ENCODE results near the gene TARP. TPM values are rescaled to one million over a fixed set of nuclear protein-coding genes. Genes with fewer than 3 reads are reported as not detected.

TARP gene

DNA sequence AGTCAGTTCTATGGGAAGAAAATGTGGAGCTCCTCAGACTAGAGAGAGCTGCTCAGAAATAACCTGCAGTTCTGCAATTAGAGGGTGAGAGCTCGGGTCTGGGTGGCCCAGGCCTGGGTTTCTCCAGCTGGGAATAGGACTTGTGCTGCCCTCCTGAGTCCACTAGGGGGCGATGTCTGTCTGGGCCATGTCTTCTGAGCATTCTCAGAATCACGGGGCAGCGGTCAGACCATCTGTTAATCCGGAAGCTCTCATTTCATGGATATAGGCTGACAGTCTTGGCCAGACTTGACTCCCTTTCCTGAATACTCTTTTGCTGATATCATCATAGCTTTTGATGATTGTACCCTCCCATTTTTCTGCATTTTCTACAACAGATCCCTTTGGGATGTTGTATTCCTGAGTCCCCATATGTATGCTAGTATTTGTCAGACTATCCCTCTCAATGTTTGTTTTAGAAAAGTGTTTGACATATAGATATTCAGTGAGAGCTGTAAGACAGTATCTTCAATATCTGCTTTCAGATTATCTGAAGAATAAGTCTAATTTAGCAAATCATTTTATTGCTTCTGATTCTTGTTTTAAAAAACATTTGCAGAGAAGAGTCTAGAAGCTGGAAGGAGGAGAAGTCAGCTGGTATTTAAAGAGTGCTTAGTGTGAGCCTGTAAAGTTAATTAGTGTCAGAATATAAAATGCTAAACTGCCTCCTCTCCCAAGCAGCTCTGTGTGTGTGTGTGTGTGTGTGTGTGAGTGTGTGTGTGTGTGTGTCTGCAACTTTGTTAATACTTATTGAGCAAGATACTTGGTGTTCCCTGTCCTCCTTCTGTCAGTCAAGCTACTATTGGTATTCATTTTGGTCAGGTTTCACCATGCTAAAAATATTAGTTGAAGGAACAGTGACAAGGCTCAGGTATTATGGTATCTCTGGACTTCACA lies 57.4 kb downstream of the TARP start:
- Mint-ChIP-seq H3K36me3 (ENCODE audit: unreplicated experiment) (peaks cover 2% of the 10 kb centered on the region), H3K9me3 (ENCODE audit: unreplicated experiment) (no peaks in the 10 kb centered on the region), H3K4me1 (ENCODE audit: low read depth, unreplicated experiment) (peaks cover 11% of the 10 kb centered on the region), H3K27ac (ENCODE audit: unreplicated experiment) (peak overlapping the region; percentile 74), H3K27me3 (ENCODE audit: unreplicated experiment) (no peaks in the 10 kb centered on the region), H3K4me3 (ENCODE audit: unreplicated experiment) (no peak overlapping the region)
- TF ChIP-seq, protein P1, sequence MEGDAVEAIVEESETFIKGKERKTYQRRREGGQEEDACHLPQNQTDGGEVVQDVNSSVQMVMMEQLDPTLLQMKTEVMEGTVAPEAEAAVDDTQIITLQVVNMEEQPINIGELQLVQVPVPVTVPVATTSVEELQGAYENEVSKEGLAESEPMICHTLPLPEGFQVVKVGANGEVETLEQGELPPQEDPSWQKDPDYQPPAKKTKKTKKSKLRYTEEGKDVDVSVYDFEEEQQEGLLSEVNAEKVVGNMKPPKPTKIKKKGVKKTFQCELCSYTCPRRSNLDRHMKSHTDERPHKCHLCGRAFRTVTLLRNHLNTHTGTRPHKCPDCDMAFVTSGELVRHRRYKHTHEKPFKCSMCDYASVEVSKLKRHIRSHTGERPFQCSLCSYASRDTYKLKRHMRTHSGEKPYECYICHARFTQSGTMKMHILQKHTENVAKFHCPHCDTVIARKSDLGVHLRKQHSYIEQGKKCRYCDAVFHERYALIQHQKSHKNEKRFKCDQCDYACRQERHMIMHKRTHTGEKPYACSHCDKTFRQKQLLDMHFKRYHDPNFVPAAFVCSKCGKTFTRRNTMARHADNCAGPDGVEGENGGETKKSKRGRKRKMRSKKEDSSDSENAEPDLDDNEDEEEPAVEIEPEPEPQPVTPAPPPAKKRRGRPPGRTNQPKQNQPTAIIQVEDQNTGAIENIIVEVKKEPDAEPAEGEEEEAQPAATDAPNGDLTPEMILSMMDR (IDR thresholded peaks at IDR 0.05; ENCODE audit: partially characterized antibody, unreplicated experiment): peak; percentile 97
- peak; percentile 84 for DNase-seq

DNA sequence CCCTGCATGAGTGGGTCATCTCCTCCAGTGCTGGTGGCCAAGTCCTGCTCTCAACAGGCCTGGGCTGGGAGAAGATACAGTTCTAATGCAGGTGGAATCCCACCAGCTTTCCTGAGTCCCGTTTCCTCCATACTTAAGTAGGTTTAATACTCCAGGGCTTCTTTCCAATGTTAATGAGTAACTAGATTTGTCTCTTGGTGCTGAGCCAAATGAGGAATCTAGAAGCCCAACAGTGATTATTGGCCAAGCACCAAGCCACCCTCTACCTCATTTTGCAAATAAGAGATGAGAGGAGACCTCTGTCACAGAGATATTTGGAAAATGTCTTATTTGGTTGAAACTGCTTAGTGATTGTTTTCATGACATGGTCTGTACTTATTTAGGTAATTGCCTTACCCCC lies 58.3 kb downstream of the TARP start:
- DNase-seq: no peak
- Mint-ChIP-seq H3K4me1 (ENCODE audit: low read depth, unreplicated experiment) (peaks cover 17% of the 10 kb centered on the region), H3K36me3 (ENCODE audit: unreplicated experiment) (peaks cover 4% of the 10 kb centered on the region), H3K4me3 (ENCODE audit: unreplicated experiment) (no peak overlapping the region), H3K27me3 (ENCODE audit: unreplicated experiment) (no peaks in the 10 kb centered on the region), H3K9me3 (ENCODE audit: unreplicated experiment) (no peaks in the 10 kb centered on the region), H3K27ac (ENCODE audit: unreplicated experiment) (peak overlapping the region; percentile 74)
- TF ChIP-seq, protein P1 (IDR thresholded peaks at IDR 0.05; ENCODE audit: partially characterized antibody, unreplicated experiment): no peak

DNA sequence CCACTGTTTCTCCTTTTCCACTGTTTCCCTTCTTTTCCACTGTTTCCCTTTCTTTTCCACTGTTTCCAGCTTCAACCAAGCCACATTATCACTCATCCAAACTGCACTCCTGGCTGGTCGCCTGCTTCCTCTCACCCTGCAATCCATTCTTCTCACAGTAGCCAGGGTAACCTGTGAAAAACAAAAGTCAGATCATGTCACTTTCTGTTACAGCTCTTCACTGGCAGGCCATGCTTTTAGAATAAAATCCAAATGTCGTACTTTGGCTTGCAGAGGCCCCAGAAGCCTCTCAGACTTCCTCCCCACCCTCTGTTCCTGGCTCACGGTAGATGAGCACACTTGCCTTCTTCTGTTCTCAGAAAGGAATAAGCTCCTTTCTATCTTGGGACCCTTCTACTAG lies 61.5 kb downstream of the TARP start:
- no peaks in the 10 kb centered on the region for H3K9me3 Mint-ChIP-seq (ENCODE audit: unreplicated experiment)

DNA sequence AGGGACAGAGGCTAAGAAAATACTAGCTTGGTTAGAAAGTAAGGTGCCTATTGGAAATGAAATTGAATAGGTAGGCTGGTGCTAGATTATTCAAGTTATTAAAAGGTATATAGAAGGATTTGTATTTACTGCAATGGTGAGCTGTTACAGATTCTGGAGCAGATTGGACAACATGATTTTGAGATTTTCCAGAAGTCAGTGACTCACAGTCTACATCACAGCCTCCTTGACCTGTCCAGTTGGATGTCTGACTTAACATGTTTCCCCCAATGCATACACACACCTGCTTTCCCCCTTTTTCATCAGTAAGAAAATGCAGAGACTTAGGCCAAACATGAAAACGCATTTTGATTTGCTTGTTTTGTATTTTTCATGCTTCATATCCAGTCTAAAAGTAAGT lies 62.0 kb downstream of the TARP start:
- Mint-ChIP-seq H3K4me1 (ENCODE audit: low read depth, unreplicated experiment) (peaks cover 21% of the 10 kb centered on the region), H3K36me3 (ENCODE audit: unreplicated experiment) (peaks cover 11% of the 10 kb centered on the region), H3K27me3 (ENCODE audit: unreplicated experiment) (no peaks in the 10 kb centered on the region), H3K9me3 (ENCODE audit: unreplicated experiment) (no peaks in the 10 kb centered on the region), H3K4me3 (ENCODE audit: unreplicated experiment) (no peak overlapping the region), H3K27ac (ENCODE audit: unreplicated experiment) (no peak overlapping the region)
- no peak for DNase-seq
- TF ChIP-seq, protein P1 (IDR thresholded peaks at IDR 0.05; ENCODE audit: partially characterized antibody, unreplicated experiment): no peak

More for the DNA sequence above, 61.5 kb downstream of the TARP start:
- H3K36me3 Mint-ChIP-seq (ENCODE audit: unreplicated experiment): peaks cover 11% of the 10 kb centered on the region
- TF ChIP-seq, protein P1 (IDR thresholded peaks at IDR 0.05; ENCODE audit: partially characterized antibody, unreplicated experiment): no peak
- H3K27me3 Mint-ChIP-seq (ENCODE audit: unreplicated experiment): no peaks in the 10 kb centered on the region
- peaks cover 21% of the 10 kb centered on the region for H3K4me1 Mint-ChIP-seq (ENCODE audit: low read depth, unreplicated experiment)
- DNase-seq: no peak
- no peak overlapping the region for H3K27ac Mint-ChIP-seq (ENCODE audit: unreplicated experiment)
- no peak overlapping the region for H3K4me3 Mint-ChIP-seq (ENCODE audit: unreplicated experiment)

Other genes starting within 250 kb of the TARP start
- 158 TPM for gene STARD3NL, start 95.4 kb downstream of the TARP start, total RNA-seq (ENCODE audit: unreplicated experiment)